HepG2 (cell line): ENCODE data around the gene CDT1. TPM values are rescaled to one million over a fixed set of nuclear protein-coding genes. Genes with fewer than 3 reads are reported as not detected.

Source experiments
- ARHGAP35 ChIP-seq: sonication (generic); formaldehyde crosslinking; IDR thresholded peaks from 2 replicates; pipeline ENCODE4 v1.9.0; 2022; ENCODE audit warnings: mild to moderate bottlenecking, inconsistent platforms, moderate library complexity, missing genetic modification reagents, borderline replicate concordance
- DMAP1 ChIP-seq: IDR thresholded peaks from 2 replicates; pipeline ENCODE4 v1.6.1; 2016
- ETV6 ChIP-seq: sonication (generic); formaldehyde crosslinking; conservative IDR thresholded peaks from 2 replicates; pipeline ENCODE4 v1.4.0; 2020; ENCODE audit warnings: missing genetic modification reagents
- HIVEP1 ChIP-seq: sonication (generic); formaldehyde crosslinking; IDR thresholded peaks from 2 replicates; pipeline ENCODE4 v1.4.0; 2020; ENCODE audit warnings: mild to moderate bottlenecking, missing genetic modification reagents
- HOXA5 ChIP-seq: sonication (generic); formaldehyde crosslinking; IDR thresholded peaks from 2 replicates; pipeline ENCODE4 v1.4.0; 2020; ENCODE audit warnings: missing genetic modification reagents
- KDM4B ChIP-seq: sonication (generic); formaldehyde crosslinking; IDR thresholded peaks from 2 replicates; pipeline ENCODE4 v1.4.0; 2020; ENCODE audit warnings: missing genetic modification reagents
- MEIS2 ChIP-seq: sonication (generic); formaldehyde crosslinking; IDR thresholded peaks from 2 replicates; pipeline ENCODE4 v1.9.0; 2021; ENCODE audit warnings: mild to moderate bottlenecking, missing genetic modification reagents
- MYC ChIP-seq: sonication (generic); formaldehyde crosslinking; IDR thresholded peaks from 2 replicates; pipeline ENCODE4 v1.9.0; 2021; ENCODE audit warnings: missing genetic modification reagents, borderline replicate concordance
- PCBP1 ChIP-seq: fragments of 200-400 bp; formaldehyde crosslinking; IDR thresholded peaks from 2 replicates; pipeline ENCODE4 v1.6.1; 2017; ENCODE audit warnings: mild to moderate bottlenecking, low read depth, low read length, borderline replicate concordance
- RFX1 ChIP-seq: fragments of 450-650 bp; IDR thresholded peaks from 2 replicates; pipeline ENCODE4 v1.6.1; 2017
- SCMH1 ChIP-seq: sonication (generic); formaldehyde crosslinking; IDR thresholded peaks from 2 replicates; pipeline ENCODE4 v1.9.0; 2021; ENCODE audit warnings: missing genetic modification reagents, mild to moderate bottlenecking, borderline replicate concordance
- TCF12 ChIP-seq, 2 experiments: fragments of 450-650 bp in 1 of 2; sonication (generic) in 1 of 2; formaldehyde crosslinking in 1 of 2; IDR thresholded peaks; 2 replicates each; pipeline versions ENCODE4 v1.6.1 to v1.8.0; 2017 to 2022; ENCODE audit warnings: antibody characterized with exemption in 1 of 2, mild to moderate bottlenecking in 1 of 2, missing genetic modification reagents in 1 of 2, moderate library complexity in 1 of 2
- TMF1 ChIP-seq: sonication (generic); formaldehyde crosslinking; IDR thresholded peaks from 2 replicates; pipeline ENCODE4 v1.8.1; 2022; ENCODE audit warnings: low read depth, missing genetic modification reagents
- TSC22D2 ChIP-seq: sonication (generic); formaldehyde crosslinking; IDR thresholded peaks from 2 replicates; pipeline ENCODE4 v1.5.1; 2020; ENCODE audit warnings: missing genetic modification reagents, mild to moderate bottlenecking, borderline replicate concordance
- ZBTB1 ChIP-seq: sonication (generic); formaldehyde crosslinking; IDR thresholded peaks from 2 replicates; pipeline ENCODE4 v1.4.0; 2020; ENCODE audit warnings: missing genetic modification reagents, borderline replicate concordance
- ZNF253 ChIP-seq: sonication (generic); formaldehyde crosslinking; IDR thresholded peaks from 2 replicates; pipeline ENCODE4 v1.8.0; 2022; ENCODE audit warnings: mild to moderate bottlenecking, missing genetic modification reagents, borderline replicate concordance
- ZNF263 ChIP-seq: sonication (generic); formaldehyde crosslinking; IDR thresholded peaks from 2 replicates; pipeline ENCODE4 v1.4.0; 2020; ENCODE audit warnings: missing genetic modification reagents
- ZNF264 ChIP-seq: sonication (generic); formaldehyde crosslinking; IDR thresholded peaks from 2 replicates; pipeline ENCODE4 v1.4.0; 2020; ENCODE audit warnings: missing genetic modification reagents
- ZNF44 ChIP-seq: sonication (generic); formaldehyde crosslinking; IDR thresholded peaks from 2 replicates; pipeline ENCODE4 v1.5.1; 2020; ENCODE audit warnings: mild to moderate bottlenecking, missing genetic modification reagents
- ZNF577 ChIP-seq: sonication (generic); formaldehyde crosslinking; IDR thresholded peaks from 2 replicates; pipeline ENCODE4 v1.4.0; 2020; ENCODE audit warnings: mild to moderate bottlenecking, low read depth, missing genetic modification reagents, borderline replicate concordance
- ZNF678 ChIP-seq: sonication (generic); formaldehyde crosslinking; IDR thresholded peaks from 2 replicates; pipeline ENCODE4 v1.4.0; 2020; ENCODE audit warnings: mild to moderate bottlenecking, missing genetic modification reagents
- ZNF713 ChIP-seq: sonication (generic); formaldehyde crosslinking; IDR thresholded peaks from 2 replicates; pipeline ENCODE4 v1.4.0; 2020; ENCODE audit warnings: mild to moderate bottlenecking, missing genetic modification reagents
- ZNF768 ChIP-seq: sonication (generic); formaldehyde crosslinking; IDR thresholded peaks from 2 replicates; pipeline ENCODE4 v1.4.0; 2020; ENCODE audit warnings: missing genetic modification reagents
- polyA plus RNA-seq, 8 experiments: library from polyadenylated mRNA; depleted of rRNA in 3 of 8; stranded (reverse) in 7 of 8; unstranded in 1 of 8; fragments of >200 nt; fragmentation: Illumina TruSeq in 4 of 8; extraction: Trizol in 4 of 8; gene quantifications; 2 replicates each; pipeline versions ENCODE4 v1.2.1 to v1.2.3, GENCODE V29; 2011 to 2016; ENCODE audit warnings: low read depth in 4 of 8, missing spikeins in 1 of 8, mixed read lengths in 1 of 8; ENCODE audit not compliant: insufficient read depth in 1 of 8
- total RNA-seq, 5 experiments: library from RNA; depleted of rRNA; stranded (reverse); fragments of >200 nt; fragmentation: Illumina TruSeq; extraction: Trizol; gene quantifications; 2 replicates each; pipeline ENCODE4 v1.2.3, GENCODE V29; 2016; ENCODE audit warnings: low read depth in 1 of 5
- TF ChIP-seq, protein P1 (sequence below): sonication (generic); formaldehyde crosslinking; IDR thresholded peaks from 2 replicates; pipeline ENCODE4 v1.8.1; 2023; ENCODE audit warnings: missing genetic modification reagents, mild to moderate bottlenecking, borderline replicate concordance
- TF ChIP-seq, protein P2 (sequence below): sonication (generic); formaldehyde crosslinking; IDR thresholded peaks from 2 replicates; pipeline ENCODE4 v1.4.0; 2020; ENCODE audit warnings: missing genetic modification reagents, borderline replicate concordance
- TF ChIP-seq, protein P3 (sequence below): sonication (generic); formaldehyde crosslinking; IDR thresholded peaks from 2 replicates; pipeline ENCODE4 v1.5.0; 2020; ENCODE audit warnings: missing genetic modification reagents
- TF ChIP-seq, protein P4 (sequence below): sonication (generic); formaldehyde crosslinking; IDR thresholded peaks from 2 replicates; pipeline ENCODE4 v1.8.0; 2023; ENCODE audit warnings: mild to moderate bottlenecking, missing genetic modification reagents

CDT1 gene
- total and polyA plus RNA-seq, 2 of the 13 experiments (the other 11 are each of a cell fraction or from before 2014, with no cell fraction given) = 23.1 to 23.8 TPM

DNA sequence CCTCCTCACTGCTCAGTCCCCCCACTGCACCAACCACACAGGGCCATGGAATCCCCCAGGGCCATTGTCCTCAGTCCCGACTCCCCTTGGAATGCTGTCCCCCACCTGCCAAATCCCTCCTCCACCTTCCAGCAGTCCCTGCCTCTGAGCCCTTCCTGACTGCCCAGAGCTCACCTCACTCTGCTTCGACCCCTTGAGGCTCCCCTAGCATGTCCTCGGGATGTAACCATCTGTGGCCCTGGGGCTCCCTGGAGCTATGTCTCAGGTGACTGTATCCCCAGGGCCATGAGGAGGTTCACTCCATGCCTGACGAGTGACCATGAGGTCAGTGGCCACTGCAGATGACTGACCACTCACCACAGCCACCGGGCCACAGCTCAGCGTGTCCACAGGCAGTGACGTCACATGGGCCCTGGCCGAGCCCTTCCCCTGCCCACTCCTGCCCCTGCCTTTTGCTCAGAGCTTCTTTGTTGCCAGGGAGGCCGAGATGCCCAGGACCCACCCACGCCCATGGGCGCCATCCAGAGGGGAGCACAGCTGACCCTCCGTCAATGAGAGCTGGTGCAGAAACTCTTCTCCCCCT is 10.8 kb upstream of the CDT1 start (continued):
- TF ChIP-seq TSC22D2 (CRISPR knock-in tag) (0 out of 2 replicates have a peak, but pooled peaks have one; percentile 19), PCBP1 (peak; percentile 45; the same call in 1 of the 2 replicates), ZNF263 (CRISPR knock-in tag) (0 out of 2 replicates have a peak, but pooled peaks have one; percentile 8), MEIS2 (CRISPR knock-in tag) (peak; percentile 60; the same call in 1 of the 2 replicates), KDM4B (CRISPR knock-in tag) (no peak), ZNF577 (CRISPR knock-in tag) (no peak), ARHGAP35 (CRISPR knock-in tag) (no peak), HOXA5 (no peak), TMF1 (no peak), RFX1 (no peak), ZNF253 (CRISPR knock-in tag) (peak; percentile 78; the same call in 1 of the 2 replicates), ZNF678 (no peak), HIVEP1 (CRISPR knock-in tag) (0 out of 2 replicates have a peak, but pooled peaks have one; percentile 18), ZNF264 (CRISPR knock-in tag) (no peak), DMAP1 (CRISPR knock-in tag) (no peak), TCF12 (IDR thresholded peaks at IDR 0.05) (no peak), TCF12 (CRISPR knock-in tag; IDR thresholded peaks at IDR 0.05) (0 out of 2 replicates have a peak, but pooled peaks have one; percentile 50), SCMH1 (CRISPR knock-in tag) (no peak), MYC (CRISPR knock-in tag) (no peak; the same call in 1 of the 2 replicates), ZBTB1 (no peak), ZNF768 (CRISPR knock-in tag) (no peak), ZNF44 (CRISPR knock-in tag) (0 out of 2 replicates have a peak, but pooled peaks have one; percentile 2), ETV6 (CRISPR knock-in tag) (no peak), ZNF713 (CRISPR knock-in tag) (0 out of 2 replicates have a peak, but pooled peaks have one; percentile 48)
- TF ChIP-seq, protein P1, sequence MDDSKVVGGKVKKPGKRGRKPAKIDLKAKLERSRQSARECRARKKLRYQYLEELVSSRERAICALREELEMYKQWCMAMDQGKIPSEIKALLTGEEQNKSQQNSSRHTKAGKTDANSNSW (CRISPR knock-in tag) = no peak
- TF ChIP-seq, protein P2, sequence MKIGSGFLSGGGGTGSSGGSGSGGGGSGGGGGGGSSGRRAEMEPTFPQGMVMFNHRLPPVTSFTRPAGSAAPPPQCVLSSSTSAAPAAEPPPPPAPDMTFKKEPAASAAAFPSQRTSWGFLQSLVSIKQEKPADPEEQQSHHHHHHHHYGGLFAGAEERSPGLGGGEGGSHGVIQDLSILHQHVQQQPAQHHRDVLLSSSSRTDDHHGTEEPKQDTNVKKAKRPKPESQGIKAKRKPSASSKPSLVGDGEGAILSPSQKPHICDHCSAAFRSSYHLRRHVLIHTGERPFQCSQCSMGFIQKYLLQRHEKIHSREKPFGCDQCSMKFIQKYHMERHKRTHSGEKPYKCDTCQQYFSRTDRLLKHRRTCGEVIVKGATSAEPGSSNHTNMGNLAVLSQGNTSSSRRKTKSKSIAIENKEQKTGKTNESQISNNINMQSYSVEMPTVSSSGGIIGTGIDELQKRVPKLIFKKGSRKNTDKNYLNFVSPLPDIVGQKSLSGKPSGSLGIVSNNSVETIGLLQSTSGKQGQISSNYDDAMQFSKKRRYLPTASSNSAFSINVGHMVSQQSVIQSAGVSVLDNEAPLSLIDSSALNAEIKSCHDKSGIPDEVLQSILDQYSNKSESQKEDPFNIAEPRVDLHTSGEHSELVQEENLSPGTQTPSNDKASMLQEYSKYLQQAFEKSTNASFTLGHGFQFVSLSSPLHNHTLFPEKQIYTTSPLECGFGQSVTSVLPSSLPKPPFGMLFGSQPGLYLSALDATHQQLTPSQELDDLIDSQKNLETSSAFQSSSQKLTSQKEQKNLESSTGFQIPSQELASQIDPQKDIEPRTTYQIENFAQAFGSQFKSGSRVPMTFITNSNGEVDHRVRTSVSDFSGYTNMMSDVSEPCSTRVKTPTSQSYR = 0 out of 2 replicates have a peak, but pooled peaks have one; percentile 6
- TF ChIP-seq, protein P3, sequence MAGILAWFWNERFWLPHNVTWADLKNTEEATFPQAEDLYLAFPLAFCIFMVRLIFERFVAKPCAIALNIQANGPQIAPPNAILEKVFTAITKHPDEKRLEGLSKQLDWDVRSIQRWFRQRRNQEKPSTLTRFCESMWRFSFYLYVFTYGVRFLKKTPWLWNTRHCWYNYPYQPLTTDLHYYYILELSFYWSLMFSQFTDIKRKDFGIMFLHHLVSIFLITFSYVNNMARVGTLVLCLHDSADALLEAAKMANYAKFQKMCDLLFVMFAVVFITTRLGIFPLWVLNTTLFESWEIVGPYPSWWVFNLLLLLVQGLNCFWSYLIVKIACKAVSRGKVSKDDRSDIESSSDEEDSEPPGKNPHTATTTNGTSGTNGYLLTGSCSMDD (CRISPR knock-in tag) = 0 out of 2 replicates have a peak, but pooled peaks have one; percentile 18
- TF ChIP-seq, protein P4, sequence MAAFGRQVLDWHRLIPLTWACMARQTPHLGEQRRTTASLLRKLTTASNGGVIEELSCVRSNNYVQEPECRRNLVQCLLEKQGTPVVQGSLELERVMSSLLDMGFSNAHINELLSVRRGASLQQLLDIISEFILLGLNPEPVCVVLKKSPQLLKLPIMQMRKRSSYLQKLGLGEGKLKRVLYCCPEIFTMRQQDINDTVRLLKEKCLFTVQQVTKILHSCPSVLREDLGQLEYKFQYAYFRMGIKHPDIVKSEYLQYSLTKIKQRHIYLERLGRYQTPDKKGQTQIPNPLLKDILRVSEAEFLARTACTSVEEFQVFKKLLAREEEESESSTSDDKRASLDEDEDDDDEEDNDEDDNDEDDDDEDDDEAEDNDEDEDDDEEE (CRISPR knock-in tag) = 0 out of 2 replicates have a peak, but pooled peaks have one; percentile 19
